GM08714 (cell line): ENCODE results near the gene COL21A1.

ENCODE experiments used
- H3K4me3 ChIP-seq: fragments of 200-500 bp; sonication (Bioruptor generic); 2 replicates; pipeline ENCODE4 v1.5.1; 2014; ENCODE audit warnings: mild to moderate bottlenecking, low read length, inconsistent platforms
- ZNF274 ChIP-seq: IDR thresholded peaks from 2 replicates; pipeline ENCODE4 v1.6.1; 2012; ENCODE audit warnings: mild to moderate bottlenecking, low read depth, low read length

Gene COL21A1

DNA sequence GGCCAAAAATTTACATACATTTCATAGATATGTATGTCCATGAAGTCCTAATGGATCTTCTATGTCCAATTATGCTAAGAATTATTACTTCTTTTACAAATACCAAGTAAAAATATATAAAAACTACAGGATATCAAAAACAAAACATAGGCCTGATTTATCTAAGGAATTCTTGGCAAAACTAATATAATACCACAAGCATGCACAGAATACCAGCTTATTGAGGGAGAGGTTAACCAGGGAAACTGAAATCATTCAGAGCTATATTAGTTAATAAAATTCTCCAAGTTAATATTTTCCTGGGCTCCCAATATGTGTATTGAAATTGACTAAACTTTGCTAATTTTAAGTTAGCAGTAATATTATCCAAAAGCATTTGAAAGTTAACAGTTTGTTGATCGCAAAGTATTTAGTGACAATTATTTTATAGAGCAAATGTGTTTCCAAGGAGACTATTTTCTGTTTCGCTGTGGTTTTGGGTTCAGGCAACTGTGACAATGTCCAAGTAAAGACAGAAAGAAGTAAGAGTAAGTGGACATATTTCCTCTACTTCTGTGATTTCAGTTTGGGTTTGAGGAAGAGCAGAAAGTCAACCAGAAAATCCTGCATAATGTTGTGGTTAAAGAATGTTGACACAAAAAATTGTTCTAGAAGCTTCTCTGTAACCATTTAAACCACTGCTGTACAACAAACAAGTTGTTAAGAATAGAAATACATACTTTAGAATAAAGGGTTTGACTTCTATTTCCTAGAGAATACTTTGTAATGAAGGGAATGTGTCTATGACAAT is 167.4 kb downstream of the COL21A1 start:
- TF ChIP-seq ZNF274 = no peak
- H3K4me3 ChIP-seq = no peak overlapping the region

DNA sequence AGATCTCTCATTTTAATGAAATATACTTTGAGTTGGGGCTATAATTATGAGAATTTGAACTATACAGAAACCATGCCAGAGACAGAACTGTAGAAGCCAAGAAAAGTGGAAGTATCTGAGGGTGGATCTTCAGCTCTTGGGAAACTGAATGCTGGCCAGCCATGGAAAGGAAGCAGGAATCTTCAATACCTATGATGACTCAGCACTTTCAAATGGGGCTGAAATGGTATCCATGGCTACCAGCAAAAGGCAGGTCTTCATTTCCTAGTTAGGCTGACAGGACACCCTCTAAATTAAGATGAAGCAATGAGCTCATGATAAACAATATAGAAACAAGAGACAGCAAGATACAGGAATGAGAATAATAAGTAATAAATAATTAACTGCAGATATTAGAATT is 171.3 kb downstream of the COL21A1 start:
- TF ChIP-seq ZNF274 = no peak
- no peak overlapping the region for H3K4me3 ChIP-seq

DNA sequence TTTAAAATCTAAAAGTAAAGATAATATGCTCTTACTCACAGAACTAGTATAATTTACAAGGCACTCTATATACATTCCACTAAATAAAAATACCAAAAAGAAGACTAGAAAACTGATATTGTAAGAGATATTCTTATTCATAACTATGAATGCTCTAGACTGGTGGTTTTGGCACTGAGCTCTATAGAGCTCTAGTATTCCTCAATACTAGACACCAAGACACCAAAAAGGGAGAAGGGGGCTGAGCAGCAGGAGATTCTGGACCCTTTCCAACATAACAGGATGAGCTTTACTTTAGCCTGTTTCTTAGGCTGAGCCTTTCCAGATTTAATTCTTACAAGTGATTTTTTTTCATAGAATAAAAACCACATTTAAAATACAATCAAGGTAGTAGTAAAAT is 173.6 kb downstream of the COL21A1 start:
- no peak for TF ChIP-seq ZNF274
- no peak overlapping the region for H3K4me3 ChIP-seq

DNA sequence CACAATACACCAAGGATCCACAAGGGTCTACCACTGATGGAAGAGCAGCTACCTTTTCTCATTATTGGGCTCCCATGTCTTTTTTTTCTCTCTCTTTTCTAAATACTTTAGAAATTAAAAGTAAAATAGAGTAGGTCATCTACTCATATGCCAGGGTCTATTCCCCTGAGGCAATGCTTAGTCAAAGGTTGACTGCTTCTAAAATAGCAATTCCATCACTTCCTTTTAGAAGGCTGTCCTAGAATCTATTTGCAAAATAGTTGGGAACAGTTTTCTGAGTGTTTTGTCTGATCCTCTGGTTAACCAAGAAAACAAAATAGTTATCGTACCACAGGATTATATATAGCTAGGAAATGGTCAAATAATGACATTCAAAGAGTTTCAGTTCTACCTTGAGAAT is 174.1 kb downstream of the COL21A1 start:
- H3K4me3 ChIP-seq = no peak overlapping the region
- no peak for TF ChIP-seq ZNF274

DNA sequence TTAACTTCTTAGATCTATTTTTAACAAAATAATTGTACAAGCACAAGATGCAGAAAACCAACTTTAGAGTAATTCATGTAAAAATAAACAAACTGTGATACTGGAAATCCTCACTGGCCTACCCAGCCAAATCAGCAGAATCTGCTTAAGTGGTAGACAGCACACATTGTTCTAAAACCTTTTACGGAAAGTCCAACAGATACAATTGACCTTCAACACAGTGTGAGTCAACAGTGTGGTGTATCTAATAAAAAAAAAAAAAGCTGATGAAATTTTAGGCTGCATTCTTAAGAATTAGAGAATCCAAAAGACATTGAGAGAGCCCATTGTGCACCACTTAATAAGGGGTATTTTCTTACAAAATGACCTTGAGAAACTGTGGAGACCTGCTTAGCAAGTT is 174.5 kb downstream of the COL21A1 start:
- no peak for TF ChIP-seq ZNF274

DNA sequence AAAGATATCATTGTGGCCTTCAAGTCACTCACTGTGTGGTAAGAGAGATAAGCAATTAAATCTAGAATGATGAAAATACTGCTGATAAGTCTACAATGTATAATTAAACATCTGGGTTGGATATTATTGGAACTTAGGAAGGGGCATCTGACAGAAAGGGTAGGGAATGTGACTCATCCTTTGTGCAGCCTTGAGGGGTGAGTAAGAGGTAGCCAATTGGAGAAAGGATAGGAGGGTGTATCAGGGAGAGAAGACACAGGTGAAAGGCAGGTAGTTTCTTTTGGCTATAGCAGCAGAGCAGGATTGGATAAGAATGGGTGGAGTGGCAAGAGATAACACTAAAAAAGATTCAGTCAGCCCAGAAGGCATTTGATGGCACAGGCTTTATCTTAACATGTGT is 182.0 kb downstream of the COL21A1 start:
- TF ChIP-seq ZNF274 = no peak
- H3K4me3 ChIP-seq = no peak overlapping the region

More for the DNA sequence above, 174.5 kb downstream of the COL21A1 start:
- H3K4me3 ChIP-seq = no peak overlapping the region

DNA sequence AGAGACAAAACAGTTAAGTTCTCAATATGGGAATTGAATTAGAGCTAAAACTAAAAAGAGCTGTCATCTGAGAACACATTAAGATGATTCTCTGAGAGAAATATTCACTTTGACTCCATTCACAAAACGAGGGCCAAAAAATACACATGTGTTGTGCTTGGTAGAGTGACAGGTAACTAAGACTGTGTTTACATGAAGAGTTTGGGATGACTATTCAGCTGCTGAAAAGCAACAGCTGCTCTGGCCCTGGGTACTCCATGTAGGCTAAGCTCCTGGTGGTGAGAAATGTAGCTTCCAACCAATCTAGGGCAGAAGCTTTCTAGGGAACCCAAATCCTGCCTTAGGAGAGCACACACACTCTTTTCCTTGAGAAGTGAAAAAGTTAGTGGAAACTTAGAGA is 184.5 kb downstream of the COL21A1 start:
- H3K4me3 ChIP-seq = no peak overlapping the region
- no peak for TF ChIP-seq ZNF274

DNA sequence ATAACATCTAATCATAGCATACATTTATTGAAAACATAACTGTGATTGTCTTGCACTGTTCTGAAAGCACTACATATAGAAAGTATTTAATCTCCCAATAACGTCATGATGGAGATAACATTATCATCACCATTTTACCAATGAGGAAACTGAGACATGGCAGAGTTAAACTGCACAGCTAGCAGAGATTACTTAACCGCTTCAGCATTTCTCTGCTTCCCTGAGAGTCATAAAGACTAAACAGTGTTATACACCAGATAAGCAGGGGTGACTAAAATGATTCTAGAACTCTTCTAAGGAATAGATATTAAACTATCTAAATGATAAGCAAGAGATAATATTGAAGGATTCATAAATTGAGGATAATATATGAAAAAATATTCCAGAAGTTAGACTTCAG is 188.7 kb downstream of the COL21A1 start:
- H3K4me3 ChIP-seq = no peak overlapping the region
- TF ChIP-seq ZNF274 = no peak

DNA sequence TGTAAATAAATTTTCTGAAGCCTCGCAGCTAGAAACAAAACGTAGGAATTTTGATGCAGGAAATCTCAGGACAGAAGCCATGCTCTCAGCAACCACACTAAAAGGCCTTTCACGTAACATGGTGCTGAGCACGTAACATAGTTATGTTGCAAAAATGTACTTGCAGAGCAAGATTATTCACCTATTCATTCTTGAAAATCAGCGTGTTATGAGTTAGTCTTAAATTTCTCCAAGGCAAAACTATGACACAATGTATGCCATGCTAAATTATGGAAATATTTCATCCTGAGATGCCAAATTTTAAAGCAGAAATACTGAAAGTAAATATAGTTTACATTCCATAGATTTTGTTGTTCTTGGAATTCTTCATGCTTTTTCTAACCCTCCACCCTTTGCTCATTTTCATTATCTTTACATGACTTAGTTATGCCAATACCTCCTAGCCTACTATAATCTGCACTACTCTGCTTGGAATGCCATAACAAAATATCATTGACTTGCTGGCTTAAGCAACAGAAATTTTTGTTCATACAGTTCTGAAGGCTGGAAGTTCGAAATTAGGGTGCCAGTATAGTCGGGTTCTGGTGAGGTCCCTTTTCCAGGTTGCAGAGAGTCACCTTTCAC is 192.2 kb downstream of the COL21A1 start:
- H3K4me3 ChIP-seq = no peak overlapping the region
- no peak for TF ChIP-seq ZNF274

DNA sequence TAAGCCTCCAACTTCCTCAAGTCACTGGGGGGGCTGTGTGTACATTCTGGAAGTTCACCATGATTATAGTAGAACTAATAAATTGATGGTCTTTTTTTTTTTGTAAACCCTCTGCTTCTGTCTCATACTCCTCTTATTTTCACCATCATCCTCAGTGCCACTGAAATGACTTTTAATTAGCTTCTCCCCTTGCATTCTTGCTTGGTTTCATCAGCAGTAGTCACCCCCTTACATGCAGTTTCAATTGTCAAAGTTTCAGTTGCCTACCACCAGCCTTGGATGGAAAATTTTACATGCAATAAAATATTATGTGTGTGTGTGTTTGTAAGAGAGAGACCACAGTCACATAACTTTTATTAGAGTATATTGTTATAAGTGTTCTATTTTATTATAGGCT is 196.2 kb downstream of the COL21A1 start:
- no peak for TF ChIP-seq ZNF274
- no peak overlapping the region for H3K4me3 ChIP-seq

DNA sequence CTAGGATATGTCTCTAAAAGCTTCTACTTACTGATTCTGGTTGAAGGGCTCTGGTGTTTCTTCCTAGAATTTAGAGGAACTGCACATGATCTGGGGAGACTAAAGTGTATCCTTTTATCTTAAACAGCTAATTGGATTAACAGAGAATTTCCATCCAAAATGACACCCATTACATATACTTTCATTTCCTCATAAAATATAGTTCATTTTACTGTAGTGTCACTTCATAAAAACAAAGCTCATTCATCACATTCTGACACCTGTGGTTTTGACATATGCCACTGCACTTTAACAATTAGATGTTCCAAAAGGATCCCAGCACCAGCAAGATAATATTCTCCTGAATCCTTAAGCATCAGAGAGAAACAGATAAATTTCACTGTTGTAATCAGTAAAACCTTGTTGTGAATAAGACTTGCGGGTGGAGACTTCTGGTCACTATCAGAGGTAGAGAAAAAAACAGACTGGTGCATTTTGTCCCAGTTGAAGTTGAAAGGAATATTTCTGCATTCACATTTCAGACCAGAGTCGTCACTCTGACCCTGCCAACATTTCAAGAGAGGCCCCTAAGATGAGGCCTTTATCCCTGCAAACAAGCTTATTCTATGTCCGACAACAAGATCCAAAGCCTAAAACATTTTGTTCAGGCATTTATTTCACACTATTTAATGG is 196.7 kb downstream of the COL21A1 start:
- H3K4me3 ChIP-seq = no peak overlapping the region
- no peak for TF ChIP-seq ZNF274

DNA sequence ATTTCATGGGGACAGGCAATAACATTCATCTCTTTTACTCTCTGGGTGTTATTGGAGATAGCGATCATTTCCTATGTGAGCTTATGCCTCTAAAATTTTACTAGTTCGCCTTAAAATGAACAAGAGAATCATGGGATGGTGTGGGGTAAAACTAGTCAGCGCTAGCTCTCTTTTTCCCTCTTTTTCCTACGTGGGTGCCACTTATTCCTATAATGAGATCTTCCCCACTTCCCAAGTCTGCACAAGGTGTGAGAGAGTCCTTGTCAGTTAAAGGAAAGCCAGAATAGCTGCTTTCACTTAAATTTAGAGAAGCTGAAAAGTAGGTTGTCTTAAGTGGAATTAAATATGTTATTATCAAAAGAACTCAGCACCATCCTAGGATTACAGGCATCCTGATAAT is 198.8 kb downstream of the COL21A1 start:
- H3K4me3 ChIP-seq = no peak overlapping the region
- TF ChIP-seq ZNF274 = no peak

DNA sequence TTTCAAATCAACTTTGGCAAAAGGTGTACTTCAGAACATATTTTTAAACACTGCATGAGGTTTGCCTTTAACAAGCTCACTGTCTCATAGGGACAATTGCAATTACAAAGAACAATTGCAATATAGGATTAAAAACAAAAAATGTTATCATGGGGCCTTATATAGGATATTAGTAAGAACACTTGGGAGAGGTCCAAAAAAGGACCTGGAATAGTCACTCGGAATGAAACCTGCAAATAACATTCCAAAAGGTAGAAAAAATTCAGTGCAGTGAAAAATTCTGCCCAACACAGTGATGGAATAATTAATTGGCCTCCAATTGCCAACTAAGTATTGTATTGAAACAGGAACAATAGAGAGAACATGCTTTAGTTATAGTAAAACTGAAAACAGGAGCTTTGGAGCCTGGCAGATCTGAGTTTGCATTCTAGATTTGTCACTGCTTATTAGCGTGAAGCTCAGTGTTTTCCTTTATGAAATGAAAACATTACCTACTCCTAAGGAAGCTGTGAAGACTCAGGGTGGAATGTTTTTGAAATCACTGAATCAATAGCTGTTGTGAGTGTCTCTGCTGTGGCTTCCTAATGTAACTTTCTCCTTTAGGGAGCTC is 199.3 kb downstream of the COL21A1 start:
- H3K4me3 ChIP-seq = no peak overlapping the region
- TF ChIP-seq ZNF274 = no peak

DNA sequence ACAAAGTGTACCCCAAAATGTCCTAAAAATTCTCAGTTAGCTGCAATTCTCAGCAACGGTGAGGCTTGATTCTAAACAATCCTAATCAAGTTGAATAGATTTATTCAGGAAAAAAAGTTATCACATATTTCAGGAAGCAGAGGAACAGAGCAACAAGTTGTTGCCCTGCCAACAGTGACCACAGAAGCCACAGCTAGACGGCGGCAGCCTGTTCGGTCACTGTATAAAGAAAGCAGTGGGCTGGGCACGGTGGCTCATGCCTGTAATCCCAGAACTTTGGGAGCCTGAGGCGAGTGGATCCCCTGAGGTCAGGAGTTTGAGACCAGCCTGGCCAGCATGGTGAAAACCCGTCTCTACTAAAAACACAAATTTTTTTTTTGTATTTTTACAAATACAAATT is 200.8 kb downstream of the COL21A1 start:
- no peak overlapping the region for H3K4me3 ChIP-seq
- TF ChIP-seq ZNF274 = no peak

DNA sequence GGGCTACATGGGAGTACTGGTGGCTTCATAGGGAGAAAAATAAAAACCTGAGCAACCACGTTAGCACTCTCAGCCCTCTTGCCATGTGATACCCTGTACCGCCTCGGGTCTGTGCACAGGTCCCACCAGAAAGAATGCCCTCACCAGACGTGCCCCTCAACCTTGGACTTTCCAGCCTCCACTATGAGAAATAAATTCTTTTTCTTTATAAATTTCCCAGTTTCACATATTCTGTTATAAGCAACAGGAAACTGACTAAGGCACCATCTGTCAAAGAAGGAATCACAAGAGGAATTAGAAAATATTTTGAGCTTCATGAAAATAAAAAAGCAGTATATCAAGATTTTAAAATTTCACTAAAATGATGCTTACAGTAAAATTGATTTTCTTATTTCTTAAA is 203.6 kb downstream of the COL21A1 start:
- no peak for TF ChIP-seq ZNF274
- H3K4me3 ChIP-seq = no peak overlapping the region
